HUES64 (cell line): ENCODE results near the gene COX14.
A peak's percentile ranks its signal among the peaks of the same experiment; 100 is the strongest.

ENCODE experiments used
- H3K27ac ChIP-seq: 2 replicates; pipeline ENCODE4 v1.7.0; 2013; ENCODE audit warnings: low read depth, low read length, inconsistent platforms
- H3K27me3 ChIP-seq: 2 replicates; pipeline ENCODE4 v1.6.1; 2013; ENCODE audit warnings: mild to moderate bottlenecking, low read length; ENCODE audit not compliant: insufficient read depth
- H3K36me3 ChIP-seq: 2 replicates; pipeline ENCODE4 v1.6.1; 2013; ENCODE audit warnings: mild to moderate bottlenecking, low read length; ENCODE audit not compliant: insufficient read depth
- H3K4me1 ChIP-seq: 2 replicates; pipeline ENCODE4 v1.6.1; 2013; ENCODE audit warnings: mild to moderate bottlenecking, low read length, moderate library complexity; ENCODE audit not compliant: insufficient read depth
- H3K4me3 ChIP-seq: 2 replicates; pipeline ENCODE4 v1.5.1; 2013; ENCODE audit warnings: mild to moderate bottlenecking, low read length, moderate library complexity
- H3K9ac ChIP-seq: 2 replicates; pipeline ENCODE4 v1.6.1; 2013; ENCODE audit warnings: mild to moderate bottlenecking, low read depth, low read length
- H3K9me3 ChIP-seq: 2 replicates; pipeline ENCODE4 v1.6.1; 2013; ENCODE audit warnings: low read depth, low read length; ENCODE audit not compliant: insufficient read depth
- WGBS: fragments of 150-250, 120-280 bp; methylation state at CpG from one replicate; pipeline ENCODE4 v1.1.7; 2013; ENCODE audit warnings: missing lambda C conversion rate; 5-methylcytosine and 5-hydroxymethylcytosine counted together

The COX14 gene

DNA sequence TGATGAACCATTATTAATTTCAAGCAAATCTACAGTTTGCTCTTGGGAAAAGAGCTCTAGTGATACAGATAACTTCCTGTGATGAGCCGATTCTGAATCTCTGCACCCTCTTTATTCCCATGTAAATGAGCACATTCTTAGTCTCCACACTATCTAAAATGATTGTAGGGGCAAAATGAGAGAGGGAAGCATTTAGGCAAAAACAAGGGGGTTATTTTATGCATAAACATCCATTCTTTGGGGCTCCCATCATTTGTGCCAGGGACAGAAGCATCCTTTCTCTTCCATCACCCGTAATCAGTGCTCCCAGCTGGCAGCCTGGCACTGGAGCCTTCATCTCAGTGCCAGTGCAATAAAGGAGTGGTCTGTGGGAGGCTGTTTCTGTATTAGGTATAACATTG, 9.9 kb upstream of the COX14 start:
- H3K9me3 ChIP-seq, result no peaks in the 10 kb centered on the region
- WGBS, result 92% methylated on average over 2 of the region's 2 CpGs
- H3K9ac ChIP-seq, result no peak overlapping the region
- peaks cover 41% of the 10 kb centered on the region for H3K36me3 ChIP-seq
- H3K27me3 ChIP-seq, result no peaks in the 10 kb centered on the region
- no peak overlapping the region for H3K4me3 ChIP-seq
- H3K27ac ChIP-seq, result no peak overlapping the region
- H3K4me1 ChIP-seq, result peaks cover 12% of the 10 kb centered on the region

- 90% methylated on average over 8 of the region's 8 CpGs for WGBS
- Histone ChIP-seq H3K9ac (no peak overlapping the region), H3K9me3 (no peaks in the 10 kb centered on the region), H3K4me3 (no peak overlapping the region), H3K27ac (no peak overlapping the region), H3K4me1 (peaks cover 12% of the 10 kb centered on the region), H3K36me3 (peaks cover 35% of the 10 kb centered on the region), H3K27me3 (no peaks in the 10 kb centered on the region)
Observed at GRCh38 chr12:50102646-50103309, 9.3 kb upstream of the COX14 start.

DNA sequence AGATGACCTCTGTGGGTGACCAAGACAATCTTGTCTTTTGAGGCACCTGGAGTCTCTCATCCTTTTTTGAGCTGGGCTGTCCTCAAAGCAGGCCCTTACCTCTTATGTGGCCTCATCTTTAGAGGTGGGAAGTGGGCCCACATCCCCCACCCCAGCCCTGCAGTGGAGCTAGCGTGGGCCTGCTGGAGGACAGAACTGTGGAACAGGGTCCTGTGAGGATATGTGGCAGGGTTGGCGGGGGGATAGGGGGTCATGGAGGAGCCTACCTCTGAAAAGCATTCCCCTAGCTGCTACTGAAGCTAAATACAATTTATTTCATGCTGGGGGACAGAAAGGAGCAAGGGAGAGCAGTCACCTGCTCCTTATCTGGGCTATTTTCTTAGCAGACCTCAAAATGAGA, 8.7 kb upstream of the COX14 start:
- H3K9me3 ChIP-seq, result no peaks in the 10 kb centered on the region
- no peak overlapping the region for H3K27ac ChIP-seq
- WGBS, result 94% methylated on average over 2 of the region's 2 CpGs
- H3K27me3 ChIP-seq, result no peaks in the 10 kb centered on the region
- peaks cover 12% of the 10 kb centered on the region for H3K4me1 ChIP-seq
- no peak overlapping the region for H3K4me3 ChIP-seq
- no peak overlapping the region; the same call in 1 of the 2 replicates for H3K9ac ChIP-seq
- H3K36me3 ChIP-seq, result peaks cover 30% of the 10 kb centered on the region

DNA sequence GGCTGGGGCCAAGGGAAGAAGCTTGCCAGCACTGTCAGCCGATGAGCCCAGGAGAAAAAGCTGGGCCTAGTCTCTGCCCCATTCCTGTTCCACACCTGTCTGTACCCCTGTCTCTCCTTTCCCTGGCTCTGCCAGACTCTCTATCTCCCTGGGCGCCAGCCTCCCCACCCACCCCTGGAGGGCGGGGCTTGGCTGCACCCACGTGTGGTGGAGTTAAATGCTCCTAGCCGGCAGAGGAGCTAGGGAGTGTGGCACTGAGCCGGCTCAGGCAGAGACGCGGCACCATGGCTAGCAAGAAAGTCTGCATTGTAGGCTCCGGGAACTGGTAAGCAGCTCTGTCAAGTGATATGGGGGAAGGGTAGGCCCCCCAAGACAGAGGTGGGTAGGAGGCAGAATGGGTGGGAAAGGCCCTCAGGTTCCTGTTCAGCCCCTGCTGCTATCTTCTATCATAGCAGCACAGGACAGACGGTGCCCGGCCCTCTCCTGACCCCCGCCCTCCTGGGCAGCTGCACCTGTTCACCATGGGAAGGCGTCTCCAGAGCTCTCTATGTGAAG, 8.2 kb upstream of the COX14 start, which contains the start of gene GPD1:
Gene GPD1, plus strand, starts transcription at position 242 of the 555 bp plus-strand sequence. Its CDS starts 43 bp downstream, at position 285.
- Histone ChIP-seq H3K27me3 (no peaks in the 10 kb centered on the region), H3K27ac (no peak within 1 kb of the TSS), H3K4me3 (no peak within 1 kb of the TSS), H3K4me1 (peaks cover 12% of the 10 kb centered on the region), H3K9me3 (no peaks in the 10 kb centered on the region), H3K36me3 (peaks cover 25% of the 10 kb centered on the region), H3K9ac (no peak within 1 kb of the TSS; the same call in 1 of the 2 replicates)
- WGBS, result 58% methylated on average over 13 of the region's 13 CpGs

GRCh38 chr12:50104417-50105366, 7.3 kb upstream of the COX14 start:
- WGBS, result 90% methylated on average over 14 of the region's 14 CpGs
- Histone ChIP-seq H3K27me3 (no peaks in the 10 kb centered on the region), H3K4me3 (no peak overlapping the region), H3K9me3 (no peaks in the 10 kb centered on the region), H3K4me1 (peaks cover 14% of the 10 kb centered on the region), H3K9ac (no peak overlapping the region), H3K27ac (no peak overlapping the region), H3K36me3 (peaks cover 16% of the 10 kb centered on the region)

- H3K36me3 ChIP-seq, result peaks cover 5% of the 10 kb centered on the region
- no peak overlapping the region for H3K4me3 ChIP-seq
- H3K27ac ChIP-seq, result no peak overlapping the region
- no peak overlapping the region for H3K9ac ChIP-seq
- no peaks in the 10 kb centered on the region for H3K27me3 ChIP-seq
- WGBS, result 93% methylated on average over 12 of the region's 12 CpGs
- H3K4me1 ChIP-seq, result peaks cover 26% of the 10 kb centered on the region
- H3K9me3 ChIP-seq, result no peaks in the 10 kb centered on the region
Observed at GRCh38 chr12:50105913-50106450, 6.1 kb upstream of the COX14 start.

DNA sequence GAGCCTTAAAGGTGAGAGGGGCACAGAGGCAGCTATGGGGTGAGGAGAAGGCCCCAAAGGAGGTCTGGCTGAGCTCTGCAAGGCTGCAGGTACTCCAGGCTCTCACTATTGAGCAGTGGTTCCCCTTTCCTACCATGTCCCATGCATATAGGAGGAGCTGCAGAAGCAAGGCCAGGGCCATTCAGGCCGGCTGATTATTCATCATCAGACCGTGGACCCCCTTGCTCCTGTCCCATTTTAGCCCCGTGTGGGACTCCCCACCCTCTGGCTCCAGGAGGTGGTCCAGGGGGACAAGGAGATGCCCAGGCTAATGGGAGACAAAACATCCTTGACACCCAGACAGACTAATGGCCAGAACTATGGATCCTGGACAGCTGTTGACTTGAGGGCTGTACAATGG, 5.1 kb upstream of the COX14 start:
- H3K36me3 ChIP-seq, result peaks cover 2% of the 10 kb centered on the region
- WGBS, result 84% methylated on average over 3 of the region's 3 CpGs
- peaks cover 26% of the 10 kb centered on the region for H3K4me1 ChIP-seq
- no peaks in the 10 kb centered on the region for H3K27me3 ChIP-seq
- no peak overlapping the region for H3K9ac ChIP-seq
- no peaks in the 10 kb centered on the region for H3K9me3 ChIP-seq
- H3K4me3 ChIP-seq, result no peak overlapping the region
- H3K27ac ChIP-seq, result no peak overlapping the region

GRCh38 chr12:50107416-50108268, 4.4 kb upstream of the COX14 start:
- WGBS, result 92% methylated on average over 16 of the region's 17 CpGs
- Histone ChIP-seq H3K27me3 (no peaks in the 10 kb centered on the region), H3K9ac (no peak overlapping the region), H3K4me3 (no peak overlapping the region), H3K36me3 (no peaks in the 10 kb centered on the region), H3K9me3 (no peaks in the 10 kb centered on the region), H3K27ac (no peak overlapping the region), H3K4me1 (peaks cover 24% of the 10 kb centered on the region)

GRCh38 chr12:50109319-50109718, 2.7 kb upstream of the COX14 start:
- H3K36me3 ChIP-seq, result no peaks in the 10 kb centered on the region
- no peak overlapping the region for H3K4me3 ChIP-seq
- no peak overlapping the region for H3K9ac ChIP-seq
- WGBS, result 93% methylated on average over 3 of the region's 3 CpGs
- peaks cover 19% of the 10 kb centered on the region for H3K4me1 ChIP-seq
- no peaks in the 10 kb centered on the region for H3K27me3 ChIP-seq
- no peak overlapping the region for H3K27ac ChIP-seq
- H3K9me3 ChIP-seq, result no peaks in the 10 kb centered on the region

GRCh38 chr12:50110127-50110761, 1.8 kb upstream of the COX14 start:
- Histone ChIP-seq H3K9ac (no peak overlapping the region), H3K36me3 (no peaks in the 10 kb centered on the region), H3K4me1 (peaks cover 19% of the 10 kb centered on the region), H3K27ac (peak overlapping the region; percentile 32; the same call in 1 of the 2 replicates), H3K9me3 (no peaks in the 10 kb centered on the region), H3K27me3 (no peaks in the 10 kb centered on the region), H3K4me3 (0 out of 2 replicates have a peak overlapping the region, but pooled peaks have one; percentile 2)
- WGBS, result 58% methylated on average over 7 of the region's 8 CpGs
